ENCODE results near the gene ZBTB40.

The ZBTB40 gene

GRCh38 chr1:22542886-22543285 is 91.2 kb downstream of the ZBTB40 start:
- no peak overlapping the region for H3K4me3 ChIP-seq (ENCODE audit: control insufficient read depth, low read depth, low read length)
- no peak for TF ChIP-seq CTCF (conservative IDR thresholded peaks at IDR 0.05; ENCODE audit: control insufficient read depth, insufficient read depth, low read depth, low read length)
- no peak for DNase-seq (ENCODE audit: low read depth)

GRCh38 chr1:22543679-22544078 is 92.0 kb downstream of the ZBTB40 start:
- no peak for TF ChIP-seq CTCF (conservative IDR thresholded peaks at IDR 0.05; ENCODE audit: control insufficient read depth, insufficient read depth, low read depth, low read length)
- no peak overlapping the region for H3K4me3 ChIP-seq (ENCODE audit: control insufficient read depth, low read depth, low read length)
- DNase-seq (ENCODE audit: low read depth): no peak

GRCh38 chr1:22544606-22545005 is 93.0 kb downstream of the ZBTB40 start:
- TF ChIP-seq CTCF (conservative IDR thresholded peaks at IDR 0.05; ENCODE audit: control insufficient read depth, insufficient read depth, low read depth, low read length): no peak
- H3K4me3 ChIP-seq (ENCODE audit: control insufficient read depth, low read depth, low read length): no peak overlapping the region
- DNase-seq (ENCODE audit: low read depth): no peak

GRCh38 chr1:22545141-22545540 is 93.5 kb downstream of the ZBTB40 start:
- no peak overlapping the region for H3K4me3 ChIP-seq (ENCODE audit: control insufficient read depth, low read depth, low read length)
- no peak for DNase-seq (ENCODE audit: low read depth)
- no peak for TF ChIP-seq CTCF (conservative IDR thresholded peaks at IDR 0.05; ENCODE audit: control insufficient read depth, insufficient read depth, low read depth, low read length)

- H3K4me3 ChIP-seq (ENCODE audit: control insufficient read depth, low read depth, low read length): no peak overlapping the region
- no peak for DNase-seq (ENCODE audit: low read depth)
- no peak for TF ChIP-seq CTCF (conservative IDR thresholded peaks at IDR 0.05; ENCODE audit: control insufficient read depth, insufficient read depth, low read depth, low read length)
Measured at GRCh38 chr1:22547186-22547817, 95.7 kb downstream of the ZBTB40 start.

- no peak for DNase-seq (ENCODE audit: low read depth)
- TF ChIP-seq CTCF (conservative IDR thresholded peaks at IDR 0.05; ENCODE audit: control insufficient read depth, insufficient read depth, low read depth, low read length): no peak
- H3K4me3 ChIP-seq (ENCODE audit: control insufficient read depth, low read depth, low read length): no peak overlapping the region
Measured at GRCh38 chr1:22547818-22548462, 96.3 kb downstream of the ZBTB40 start.
